NK-92 (cell line): ENCODE results near the gene DNAH5.

Experiments used
- DNase-seq: peaks from one replicate; lab custom pipeline; 2025; ENCODE audit not compliant: unreplicated experiment; lab: John Stamatoyannopoulos, UW

The DNAH5 gene

DNA sequence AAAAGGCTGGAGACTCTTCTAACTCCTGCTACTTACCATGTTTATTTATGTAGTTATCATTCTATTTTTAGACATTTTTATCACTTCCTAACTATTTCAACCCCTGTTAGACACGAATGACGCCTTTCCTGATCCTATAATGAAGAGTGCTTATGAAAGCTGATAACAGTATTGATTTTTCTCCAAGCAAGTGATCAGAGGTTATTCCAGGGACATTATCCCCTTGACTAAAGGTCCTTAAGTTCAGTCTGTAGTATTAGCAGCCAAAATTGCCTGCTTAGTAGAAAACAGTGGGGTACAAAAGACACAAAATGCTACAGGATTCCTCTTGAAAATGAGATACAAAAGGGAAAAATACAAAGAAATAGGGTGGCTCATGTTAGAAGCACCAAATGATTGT lies 235.6 kb downstream of the DNAH5 start:
- DNase-seq: no peak

GRCh38 chr5:13708432-13708831 lies 236.1 kb downstream of the DNAH5 start:
- DNase-seq: no peak

- DNase-seq: no peak
Observed at GRCh38 chr5:13704396-13704795, 240.1 kb downstream of the DNAH5 start.

GRCh38 chr5:13700626-13701025 lies 243.9 kb downstream of the DNAH5 start:
- DNase-seq: no peak

DNA sequence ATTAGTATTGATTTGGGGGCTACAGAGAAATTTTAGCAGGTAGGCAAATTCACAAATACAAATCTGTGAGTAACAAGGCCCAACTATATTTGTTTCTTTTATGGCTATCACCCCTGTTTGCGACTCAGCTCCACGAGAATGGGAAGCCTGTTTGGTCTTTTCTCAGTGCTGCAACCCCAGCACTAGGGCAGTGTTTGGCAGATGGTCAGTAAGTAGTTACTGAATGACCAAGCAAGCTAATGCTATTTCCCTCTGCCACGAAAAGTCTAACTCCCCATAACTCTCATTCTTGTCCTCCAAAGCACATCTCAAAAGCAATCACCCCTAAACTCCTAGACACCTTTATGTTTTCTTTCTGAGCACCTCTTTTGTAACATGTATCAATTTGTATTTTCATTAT lies 245.6 kb downstream of the DNAH5 start:
- DNase-seq: no peak

DNA sequence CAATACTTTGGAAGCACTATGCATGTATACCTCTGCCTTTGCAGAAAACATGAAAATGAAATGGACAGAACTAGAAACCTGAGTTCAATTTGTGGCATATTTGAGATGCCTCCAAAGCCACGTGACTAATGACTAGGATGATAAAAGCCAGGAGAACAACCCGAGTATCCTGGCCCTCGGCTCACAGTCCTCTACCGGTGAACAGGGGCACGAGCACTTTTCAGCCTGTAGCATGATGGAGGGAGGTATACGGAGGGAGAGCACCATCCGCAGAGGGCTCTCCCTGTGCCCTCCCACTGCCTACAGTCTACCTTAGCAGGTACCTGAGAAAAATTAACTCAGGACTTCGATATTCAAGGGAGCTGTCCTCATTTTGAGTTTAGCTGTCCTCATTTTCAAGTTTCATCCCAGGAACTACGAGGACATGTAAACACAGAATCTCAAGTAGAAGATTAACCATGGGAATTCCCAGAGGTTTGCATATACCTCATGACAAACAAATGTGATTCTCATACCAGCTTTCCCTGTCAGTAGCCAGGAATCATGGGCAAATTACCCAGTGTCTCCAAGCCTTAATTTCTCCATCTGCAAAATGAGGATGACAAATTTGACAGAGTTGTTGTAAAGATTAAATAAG lies 249.3 kb downstream of the DNAH5 start:
- no peak for DNase-seq

GRCh38 chr5:13692172-13692571 lies 252.3 kb downstream of the DNAH5 start:
- no peak for DNase-seq

DNA sequence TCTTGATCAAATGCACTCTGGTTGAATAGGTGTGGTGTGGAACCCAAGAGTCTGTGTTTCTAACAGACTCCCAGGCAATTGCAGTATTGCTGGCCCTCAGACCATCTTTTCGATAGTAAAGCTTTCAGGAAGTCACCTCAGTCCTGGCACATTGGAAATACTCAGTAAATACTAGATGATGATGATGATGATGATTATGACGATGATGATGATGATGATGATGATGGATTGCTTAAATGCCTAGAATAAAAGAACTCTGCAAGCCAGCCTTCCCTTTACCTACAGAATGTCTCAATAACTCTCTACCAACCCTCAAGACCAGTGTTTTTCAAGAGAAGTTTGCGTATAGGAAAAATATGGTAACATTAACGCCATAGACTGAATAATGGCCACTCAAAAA lies 268.0 kb downstream of the DNAH5 start:
- DNase-seq: no peak

GRCh38 chr5:13674391-13674790 lies 270.1 kb downstream of the DNAH5 start:
- DNase-seq: no peak

- DNase-seq: no peak
Observed at GRCh38 chr5:13673511-13673910, 271.0 kb downstream of the DNAH5 start.

GRCh38 chr5:13664377-13664776 lies 280.1 kb downstream of the DNAH5 start:
- DNase-seq: no peak

DNA sequence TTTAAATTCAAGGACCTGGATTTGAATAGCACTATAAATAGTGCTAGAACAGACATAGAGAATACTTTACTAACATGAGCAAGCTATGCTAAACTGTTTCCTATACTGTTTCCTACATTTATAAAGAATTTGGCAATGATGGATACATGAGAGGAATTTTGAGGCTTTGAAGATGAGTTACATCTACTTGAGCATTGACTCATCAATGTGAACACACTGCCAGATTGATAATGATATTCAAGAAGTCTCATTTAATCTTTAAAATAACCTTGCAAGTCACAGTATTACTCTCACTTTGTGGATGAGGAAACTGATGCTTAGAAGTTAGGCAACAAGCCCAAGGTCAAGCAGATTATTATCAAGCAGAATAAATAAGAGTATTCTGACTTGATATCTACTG lies 281.9 kb downstream of the DNAH5 start:
- DNase-seq: no peak

GRCh38 chr5:13661272-13661671 lies 283.2 kb downstream of the DNAH5 start:
- no peak for DNase-seq

DNA sequence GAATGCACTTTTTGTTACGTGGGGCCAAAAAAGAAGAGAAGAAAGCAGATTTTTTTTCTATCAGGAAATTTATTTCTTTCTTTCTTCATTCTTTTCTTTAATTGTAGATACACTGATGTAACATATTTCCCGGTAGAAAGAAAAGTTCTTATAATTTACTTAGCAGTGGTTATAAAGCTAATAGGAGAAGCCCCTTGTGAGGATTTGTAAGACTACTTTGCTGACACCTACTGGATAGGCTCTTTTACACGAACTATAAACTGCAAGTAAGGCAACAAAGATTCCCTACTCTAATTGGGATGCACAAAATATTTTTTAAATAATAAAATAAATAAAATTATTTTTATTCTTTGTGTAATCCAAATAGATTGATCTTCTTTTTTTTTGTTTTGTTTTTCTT lies 284.4 kb downstream of the DNAH5 start:
- no peak for DNase-seq

DNA sequence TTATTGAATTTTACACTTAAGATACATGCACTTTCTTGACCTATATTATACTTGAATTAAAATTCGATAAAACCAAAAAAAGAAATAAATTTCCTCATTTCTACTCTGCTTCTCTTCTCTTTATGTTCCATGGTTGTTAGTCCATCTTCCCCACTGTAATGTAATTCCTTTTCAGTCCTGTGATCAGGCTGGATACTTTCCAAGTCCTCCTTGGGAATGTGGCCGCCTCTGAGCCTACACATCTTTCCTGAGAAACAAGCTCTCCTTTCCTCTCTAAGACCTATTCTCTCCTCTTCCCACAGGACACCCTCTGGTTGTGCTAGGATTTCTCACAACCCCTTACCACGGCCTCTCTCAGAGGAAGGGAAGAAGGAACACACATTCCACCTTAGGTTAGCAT lies 285.1 kb downstream of the DNAH5 start:
- no peak for DNase-seq

- no peak for DNase-seq
Observed at GRCh38 chr5:13658761-13659160, 285.7 kb downstream of the DNAH5 start.

GRCh38 chr5:13658152-13658551 lies 286.3 kb downstream of the DNAH5 start:
- DNase-seq: no peak

- no peak for DNase-seq
Observed at GRCh38 chr5:13653709-13654108, 290.8 kb downstream of the DNAH5 start.

DNA sequence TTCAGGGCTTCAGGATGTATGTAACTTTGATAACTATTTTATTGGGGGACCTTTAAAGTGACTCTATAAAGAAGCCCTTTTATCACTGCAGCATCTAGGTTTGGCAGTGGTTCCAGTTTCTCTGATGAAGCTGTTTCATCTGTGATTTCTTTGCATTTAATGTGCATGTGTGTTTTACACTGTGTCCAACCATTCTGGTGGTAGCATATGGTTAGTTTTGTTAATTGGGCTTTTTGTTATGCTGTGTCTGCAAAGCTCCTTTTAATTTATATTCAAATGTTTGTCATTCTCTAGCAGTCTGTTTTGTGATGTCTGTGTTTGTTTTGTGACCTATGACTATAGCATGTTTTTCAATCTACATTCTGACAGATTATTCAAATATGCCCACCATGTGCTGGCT lies 294.8 kb downstream of the DNAH5 start:
- no peak for DNase-seq

DNA sequence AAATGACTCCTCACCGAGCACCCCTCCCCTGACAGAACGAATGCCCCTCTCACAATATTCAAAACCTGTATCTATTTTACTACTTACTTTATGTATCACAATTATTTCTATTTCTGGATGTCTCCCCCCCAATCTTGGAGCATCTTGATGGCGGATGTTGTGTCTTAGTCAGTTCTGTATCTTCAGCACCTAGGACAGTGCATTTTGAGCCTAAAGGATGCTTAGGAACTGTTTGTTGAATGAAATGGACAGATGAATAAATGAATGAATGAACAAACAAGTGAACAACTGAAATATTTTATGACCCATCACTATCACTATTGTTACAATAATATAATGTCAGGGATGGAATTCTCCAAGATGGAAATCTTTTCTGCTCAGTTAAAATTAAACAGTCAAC lies 295.7 kb downstream of the DNAH5 start:
- DNase-seq: no peak

- DNase-seq: no peak
Observed at GRCh38 chr5:13643734-13644133, 300.8 kb downstream of the DNAH5 start.

GRCh38 chr5:13643196-13643595 lies 301.3 kb downstream of the DNAH5 start:
- no peak for DNase-seq
